Sciatic nerve (tissue), 2 donors: ENCODE data around the gene PDIA6. TPM values are rescaled to one million over a fixed set of nuclear protein-coding genes. Genes with fewer than 3 reads are reported as not detected.

Experiments used
- ATAC-seq: fragments of 200-7000 bp; cut with Tn5 transposase; one replicate; pipeline ENCODE4 v1.9.1; 2020; ENCODE audit warnings: mild to moderate bottlenecking, moderate library complexity
- DNase-seq: peaks from one replicate; pipeline ENCODE4 v3.0.0-alpha.2; 2020; ENCODE audit warnings: low spot score
- intact Hi-C: fragments of 100-400 bp; cut with DNase I; formaldehyde crosslinking; loops from one replicate; pipeline ENCODE4 v1.14.2; 2022
- total RNA-seq: library from RNA; stranded (reverse); fragmentation: NEBNext Ultra II Directional; extraction: Animal tissue kit (Norgen Biotek cat#: 25700); gene quantifications from one replicate; pipeline ENCODE4 v1.2.1, GENCODE V29; 2021
- donor health status: DM: no; HTN: no; CAD: no.
- donor health status: DM: no; HTN: no; CAD: no.

PDIA6 gene
- total RNA-seq, 1 donor from 2014 or later, result 95.4 TPM

DNA sequence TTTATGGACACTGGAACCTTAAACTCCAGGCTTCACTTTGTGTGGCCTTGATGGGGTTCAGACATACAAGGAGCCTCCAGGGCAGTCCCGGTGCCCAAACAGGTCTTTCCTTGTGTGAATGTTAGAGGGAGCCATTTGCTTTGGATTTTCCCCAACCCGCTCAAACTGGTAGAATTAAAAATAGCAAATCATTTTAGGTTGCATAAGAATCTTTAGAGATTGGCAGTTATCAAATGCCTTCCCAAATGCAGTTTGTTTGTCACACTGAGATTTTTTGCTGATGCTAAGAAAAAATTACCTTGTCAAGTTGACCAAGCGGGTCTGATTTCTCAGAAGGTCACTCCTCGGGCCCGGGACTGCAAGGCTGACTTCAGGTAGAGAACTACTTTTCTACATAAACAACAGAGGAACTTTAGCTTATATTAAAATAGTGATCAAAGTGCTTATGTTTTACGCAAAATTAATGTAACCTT is 54.7 kb downstream of the PDIA6 start:
- no peak for ATAC-seq
- DNase-seq, result no peak
- intact Hi-C loops, result no loop called here

GRCh38 chr2:10755621-10756020 is 57.0 kb downstream of the PDIA6 start:
- ATAC-seq (no peak), DNase-seq (no peak)
- intact Hi-C loops, result no loop called here

DNA sequence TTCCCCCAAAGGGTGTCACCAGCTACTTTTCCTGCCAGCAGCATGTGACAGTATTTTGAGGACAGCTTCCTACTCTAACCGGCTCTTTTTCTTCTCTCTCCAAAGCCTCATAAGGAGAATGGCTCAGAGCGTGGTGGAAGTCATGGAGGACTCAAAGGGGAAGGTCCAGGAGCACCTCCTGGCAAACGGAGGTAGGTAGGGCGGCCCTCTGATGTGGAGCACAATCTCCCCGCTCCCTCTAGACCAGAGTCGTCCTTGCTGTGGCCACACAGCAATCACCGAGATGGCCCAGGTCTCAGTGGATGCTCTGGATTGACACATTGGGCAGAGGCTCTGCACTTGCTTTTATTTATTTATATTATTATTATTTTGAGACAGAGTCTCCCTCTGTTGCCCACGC is 58.7 kb downstream of the PDIA6 start:
- ATAC-seq (no peak), DNase-seq (no peak)
- intact Hi-C loops, result no loop called here

DNA sequence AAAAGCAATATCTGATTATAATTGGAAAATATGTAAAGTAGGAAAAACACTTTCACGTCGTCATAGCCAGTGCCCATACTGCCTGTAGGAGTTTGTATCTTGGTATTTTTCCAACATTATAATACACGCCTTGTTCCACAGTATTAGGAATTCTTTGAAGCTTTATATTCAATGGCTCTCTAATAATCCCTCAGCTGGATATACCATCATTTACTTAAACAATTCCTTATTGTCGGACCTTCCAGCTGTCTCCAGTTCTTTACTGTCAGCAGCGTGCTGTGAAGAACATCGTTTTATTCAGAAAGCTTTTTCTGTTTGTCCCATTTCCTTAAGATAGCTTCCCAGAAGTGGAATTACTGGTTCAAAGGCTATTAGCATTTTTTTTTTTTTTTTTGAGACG is 59.4 kb downstream of the PDIA6 start:
- DNase-seq, result no peak
- intact Hi-C loops, result no loop called here
- no peak for ATAC-seq

- DNase-seq (no peak), ATAC-seq (no peak)
- intact Hi-C loops, result no loop called here
Observed at GRCh38 chr2:10752236-10752635, 60.3 kb downstream of the PDIA6 start.

- no peak for DNase-seq
- intact Hi-C loops, result no loop called here
- no peak for ATAC-seq
Observed at GRCh38 chr2:10750610-10751009, 62.0 kb downstream of the PDIA6 start.

- no peak for ATAC-seq
- intact Hi-C loops, result no loop called here
- DNase-seq, result no peak
Observed at GRCh38 chr2:10742666-10743065, 69.9 kb downstream of the PDIA6 start.

GRCh38 chr2:10741139-10741538 is 71.4 kb downstream of the PDIA6 start:
- intact Hi-C loops, result no loop called here
- DNase-seq, result no peak
- no peak for ATAC-seq

GRCh38 chr2:10740226-10740625 is 72.4 kb downstream of the PDIA6 start:
- no peak for DNase-seq
- ATAC-seq, result no peak
- intact Hi-C loops, result no loop called here

- intact Hi-C loops, result no loop called here
- no peak for DNase-seq
- no peak for ATAC-seq
Observed at GRCh38 chr2:10738192-10738591, 74.4 kb downstream of the PDIA6 start.

DNA sequence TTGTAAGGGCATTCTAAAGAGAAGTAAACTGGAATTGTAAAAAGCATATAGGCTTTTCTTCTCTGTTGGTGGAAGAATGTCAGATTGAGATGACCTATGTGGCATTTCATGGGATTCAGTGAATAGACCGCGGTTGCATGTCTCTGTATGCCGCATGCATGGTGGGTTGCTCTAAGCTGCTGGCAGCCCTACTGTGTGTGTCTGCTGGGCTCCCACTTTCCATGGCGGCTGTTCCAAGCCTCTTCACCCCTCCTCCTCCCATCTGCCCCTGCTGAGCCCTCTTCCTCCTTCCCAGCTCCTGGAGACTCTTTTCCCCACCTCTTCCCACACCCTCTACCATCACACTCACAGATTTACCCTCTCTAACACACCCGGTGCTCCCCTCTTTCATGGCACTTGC is 78.6 kb downstream of the PDIA6 start:
- DNase-seq, result no peak
- intact Hi-C loops, result no loop called here
- ATAC-seq, result no peak

DNA sequence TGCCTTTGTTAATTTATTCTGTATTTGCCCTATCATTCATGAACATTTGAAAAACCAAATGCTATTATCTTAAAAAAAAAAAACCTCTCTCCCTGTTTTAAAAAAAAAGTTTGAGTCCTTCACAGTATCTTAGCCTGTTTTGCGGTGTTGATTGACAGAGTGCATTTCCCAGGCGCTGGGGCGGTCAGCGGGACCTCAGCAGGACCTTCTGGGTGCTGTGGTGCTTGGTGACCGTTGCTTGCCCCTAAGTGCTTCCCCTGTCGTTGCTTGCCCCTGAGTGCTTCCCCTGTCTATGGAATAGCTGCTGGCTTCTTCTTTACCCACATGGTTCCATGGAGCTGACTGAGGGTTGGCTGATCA is 79.0 kb downstream of the PDIA6 start:
- ATAC-seq (no peak), DNase-seq (no peak)
- intact Hi-C loops, result no loop called here

Other genes starting within 250 kb of the PDIA6 start
- gene NOL10, start 122.8 kb downstream of the PDIA6 start, total RNA-seq, result 23.0 TPM
- gene ATP6V1C2, start 91.2 kb downstream of the PDIA6 start, total RNA-seq, result 0.62 TPM
- 0.94 TPM for gene KCNF1, start 99.1 kb upstream of the PDIA6 start, total RNA-seq